Measurements from ENCODE around the gene ZNF417. TPM values are rescaled to one million over a fixed set of nuclear protein-coding genes. Genes with fewer than 3 reads are reported as not detected.
"Not testable (repeated sequence)": the region's sequence is repeated elsewhere in the genome, so short reads cannot be mapped to it uniquely, and the experiment has no call there.

Gene ZNF417
- total RNA-seq, 4 donors from 2014 or later, result 10.8 to 13.2 (median 11.0) TPM

GRCh38 chr19:57907394-57907793, 9.0 kb downstream of the ZNF417 start:
- ATAC-seq (ENCODE audit: low FRiP score) (no peak), DNase-seq (ENCODE audit: low spot score) (no peak)
- TF ChIP-seq, protein P1, sequence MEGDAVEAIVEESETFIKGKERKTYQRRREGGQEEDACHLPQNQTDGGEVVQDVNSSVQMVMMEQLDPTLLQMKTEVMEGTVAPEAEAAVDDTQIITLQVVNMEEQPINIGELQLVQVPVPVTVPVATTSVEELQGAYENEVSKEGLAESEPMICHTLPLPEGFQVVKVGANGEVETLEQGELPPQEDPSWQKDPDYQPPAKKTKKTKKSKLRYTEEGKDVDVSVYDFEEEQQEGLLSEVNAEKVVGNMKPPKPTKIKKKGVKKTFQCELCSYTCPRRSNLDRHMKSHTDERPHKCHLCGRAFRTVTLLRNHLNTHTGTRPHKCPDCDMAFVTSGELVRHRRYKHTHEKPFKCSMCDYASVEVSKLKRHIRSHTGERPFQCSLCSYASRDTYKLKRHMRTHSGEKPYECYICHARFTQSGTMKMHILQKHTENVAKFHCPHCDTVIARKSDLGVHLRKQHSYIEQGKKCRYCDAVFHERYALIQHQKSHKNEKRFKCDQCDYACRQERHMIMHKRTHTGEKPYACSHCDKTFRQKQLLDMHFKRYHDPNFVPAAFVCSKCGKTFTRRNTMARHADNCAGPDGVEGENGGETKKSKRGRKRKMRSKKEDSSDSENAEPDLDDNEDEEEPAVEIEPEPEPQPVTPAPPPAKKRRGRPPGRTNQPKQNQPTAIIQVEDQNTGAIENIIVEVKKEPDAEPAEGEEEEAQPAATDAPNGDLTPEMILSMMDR (IDR thresholded peaks at IDR 0.05), result no peak

DNA sequence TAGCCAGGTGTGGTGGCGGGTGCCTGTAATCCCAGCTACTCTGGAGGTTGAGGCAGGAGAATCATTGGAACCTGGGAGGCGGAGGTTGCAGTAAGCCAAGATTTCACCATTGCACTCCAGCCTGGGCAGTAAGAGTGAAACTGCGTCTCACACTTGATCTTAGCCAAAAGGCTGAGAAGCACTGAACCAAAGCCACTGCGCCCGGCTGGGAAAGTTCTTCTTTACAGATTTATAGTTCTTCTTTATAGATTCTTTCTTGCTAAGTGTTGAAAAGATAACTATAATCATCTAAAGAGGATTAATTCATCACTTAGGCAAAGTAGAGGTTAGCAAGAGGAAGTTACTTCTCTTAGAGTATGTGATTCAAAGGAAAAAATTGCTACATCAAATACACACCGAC, 11.1 kb downstream of the ZNF417 start:
- DNase-seq (ENCODE audit: low spot score), result no peak
- TF ChIP-seq, protein P1 (IDR thresholded peaks at IDR 0.05), result no peak
- ATAC-seq (ENCODE audit: low FRiP score), result no peak

DNA sequence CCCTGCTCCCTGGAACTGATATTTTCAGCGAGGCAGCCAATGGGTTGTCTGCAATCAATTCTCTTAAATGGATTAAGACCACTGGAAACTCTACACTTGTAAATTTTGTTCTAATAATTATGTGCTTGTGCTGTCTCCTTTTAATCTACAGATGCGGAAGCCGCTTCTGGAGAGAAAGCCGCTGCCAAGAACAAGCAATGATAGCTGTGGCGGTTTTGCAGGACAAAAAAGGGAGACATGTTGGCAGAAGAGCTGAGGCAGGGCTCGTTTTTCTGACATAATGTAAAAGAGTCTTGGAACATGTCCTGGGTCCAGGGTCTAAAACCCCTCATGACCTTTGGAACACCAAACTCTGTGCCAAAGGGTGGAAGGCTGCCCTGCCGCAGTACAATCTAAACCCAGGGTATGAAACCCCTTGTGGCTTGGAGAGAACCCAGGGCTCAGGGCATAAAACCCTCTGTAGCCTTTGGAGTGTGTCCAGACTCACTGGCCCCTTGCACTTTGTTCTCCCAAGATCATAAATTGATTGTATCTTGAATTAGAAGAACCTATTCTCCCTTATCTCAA, 12.7 kb downstream of the ZNF417 start:
- no peak for DNase-seq (ENCODE audit: low spot score)
- no peak for ATAC-seq (ENCODE audit: low FRiP score)
- TF ChIP-seq, protein P1 (IDR thresholded peaks at IDR 0.05), result no peak

GRCh38 chr19:57900311-57900710, 16.1 kb downstream of the ZNF417 start:
- TF ChIP-seq, protein P1 (IDR thresholded peaks at IDR 0.05), result no peak

GRCh38 chr19:57890706-57891105, 25.7 kb downstream of the ZNF417 start:
- DNase-seq (ENCODE audit: low spot score), result not testable (repeated sequence)

More at GRCh38 chr19:57900311-57900710, 16.1 kb downstream of the ZNF417 start:
- ATAC-seq (ENCODE audit: low FRiP score) (no peak), DNase-seq (ENCODE audit: low spot score) (no peak)

GRCh38 chr19:57888560-57889231, 27.7 kb downstream of the ZNF417 start, which contains the start of gene ZNF814:
Gene ZNF814, minus strand, starts transcription at chr19:57889037. Its CDS starts 235 bp downstream, at chr19:57888802.
- DNase-seq (ENCODE audit: low spot score), result peak; percentile 67
- TF ChIP-seq, protein P1 (IDR thresholded peaks at IDR 0.05), result no peak
- ATAC-seq (ENCODE audit: low FRiP score), result peak; percentile 91

More at GRCh38 chr19:57890706-57891105, 25.7 kb downstream of the ZNF417 start:
- ATAC-seq (ENCODE audit: low FRiP score), result not testable (repeated sequence)

GRCh38 chr19:57888107-57888559, 28.3 kb downstream of the ZNF417 start:
- DNase-seq (ENCODE audit: low spot score) (no peak), ATAC-seq (ENCODE audit: low FRiP score) (no peak)
- TF ChIP-seq, protein P1 (IDR thresholded peaks at IDR 0.05), result no peak
